Stimulated activated CD4-positive, alpha-beta T cell treated with anti-CD3 and anti-CD28 coated beads, Interleukin-15, amount 100 ng/mL, for 48 hours (primary cell): ENCODE data around the gene BOK.

Source experiments
- DNase-seq, 2 donors: peaks; one replicate each; pipeline ENCODE4 v3.0.0-alpha.2; 2020; ENCODE audit warnings: low read depth in 2 of 2

The BOK gene

DNA sequence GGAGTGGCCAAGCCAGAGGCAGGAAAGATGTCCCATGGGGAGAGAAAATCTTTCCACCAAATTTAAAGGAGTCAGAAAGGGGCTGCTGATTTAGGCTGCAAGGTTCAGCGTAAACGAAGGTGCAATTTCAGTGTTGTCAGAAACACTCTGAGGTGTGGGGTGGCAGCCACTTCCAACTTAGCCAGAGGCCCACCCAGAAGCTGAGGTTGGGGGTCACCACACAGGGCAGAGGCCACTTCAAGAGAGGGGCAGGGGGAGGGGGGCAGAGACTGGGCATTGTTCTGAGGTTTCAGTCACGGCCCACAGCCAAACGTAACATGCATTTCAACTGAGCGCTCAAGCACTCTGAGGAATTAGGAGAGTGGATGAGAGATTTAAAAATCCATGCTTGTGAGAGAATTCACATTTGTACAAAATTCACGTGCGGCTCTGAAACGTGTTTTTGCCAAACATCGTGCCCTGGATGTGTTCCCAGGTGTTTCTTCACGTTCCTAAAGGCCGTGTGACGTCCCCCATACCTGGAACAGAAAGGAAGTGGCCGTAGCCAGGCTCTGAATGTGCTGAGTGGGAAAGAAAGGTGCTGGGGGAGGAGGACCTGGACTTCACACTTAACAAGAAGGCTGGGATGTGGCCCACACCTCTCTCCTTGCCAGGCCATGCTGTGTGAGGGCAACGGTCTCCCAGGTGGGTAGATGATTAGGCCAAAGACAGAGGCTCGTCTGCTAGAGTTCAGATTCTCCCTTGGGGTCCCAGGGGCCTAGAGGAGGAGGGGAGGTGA is 19.5 kb upstream of the BOK start:
- no peak for DNase-seq

DNA sequence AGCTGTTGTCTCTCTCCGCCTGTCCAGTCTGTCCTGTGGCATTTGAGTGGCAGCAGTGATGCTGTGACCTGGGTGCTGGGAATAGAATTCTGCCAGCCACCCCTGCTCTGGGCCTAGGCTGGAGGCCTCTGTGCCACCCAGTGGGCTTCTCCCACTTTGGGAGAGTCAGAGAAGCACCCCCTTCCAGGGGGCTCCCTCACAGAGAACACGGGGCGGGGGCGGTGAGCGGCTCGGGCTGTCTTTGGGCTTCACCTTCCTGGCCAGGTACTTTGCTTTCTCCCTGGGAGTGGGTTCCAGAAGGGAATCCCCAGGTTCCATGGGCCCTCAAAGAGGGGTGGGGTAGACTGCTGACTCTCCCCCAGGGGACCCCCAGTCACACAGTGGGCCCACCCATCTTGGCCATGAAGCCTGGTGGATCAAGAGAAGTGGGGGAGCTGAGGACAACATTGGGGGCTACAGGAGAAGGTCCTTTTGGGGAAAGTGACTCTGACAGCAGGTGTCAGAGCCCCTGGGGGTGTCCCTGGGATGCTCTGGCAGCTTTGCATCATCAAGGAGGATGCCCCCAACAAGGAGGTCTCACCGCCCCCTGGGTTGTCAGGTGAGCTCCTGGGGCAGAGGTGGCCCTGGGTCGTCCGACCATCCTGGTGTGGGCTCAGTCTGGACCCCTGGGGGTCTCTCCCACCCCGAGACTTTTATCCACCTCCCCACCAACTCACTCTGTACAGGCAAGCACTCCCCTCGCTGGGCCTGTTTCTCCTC is 18.8 kb upstream of the BOK start:
- DNase-seq, result no peak

- DNase-seq, result no peak
Observed at GRCh38 chr2:241540401-241540770, 18.2 kb upstream of the BOK start.

DNA sequence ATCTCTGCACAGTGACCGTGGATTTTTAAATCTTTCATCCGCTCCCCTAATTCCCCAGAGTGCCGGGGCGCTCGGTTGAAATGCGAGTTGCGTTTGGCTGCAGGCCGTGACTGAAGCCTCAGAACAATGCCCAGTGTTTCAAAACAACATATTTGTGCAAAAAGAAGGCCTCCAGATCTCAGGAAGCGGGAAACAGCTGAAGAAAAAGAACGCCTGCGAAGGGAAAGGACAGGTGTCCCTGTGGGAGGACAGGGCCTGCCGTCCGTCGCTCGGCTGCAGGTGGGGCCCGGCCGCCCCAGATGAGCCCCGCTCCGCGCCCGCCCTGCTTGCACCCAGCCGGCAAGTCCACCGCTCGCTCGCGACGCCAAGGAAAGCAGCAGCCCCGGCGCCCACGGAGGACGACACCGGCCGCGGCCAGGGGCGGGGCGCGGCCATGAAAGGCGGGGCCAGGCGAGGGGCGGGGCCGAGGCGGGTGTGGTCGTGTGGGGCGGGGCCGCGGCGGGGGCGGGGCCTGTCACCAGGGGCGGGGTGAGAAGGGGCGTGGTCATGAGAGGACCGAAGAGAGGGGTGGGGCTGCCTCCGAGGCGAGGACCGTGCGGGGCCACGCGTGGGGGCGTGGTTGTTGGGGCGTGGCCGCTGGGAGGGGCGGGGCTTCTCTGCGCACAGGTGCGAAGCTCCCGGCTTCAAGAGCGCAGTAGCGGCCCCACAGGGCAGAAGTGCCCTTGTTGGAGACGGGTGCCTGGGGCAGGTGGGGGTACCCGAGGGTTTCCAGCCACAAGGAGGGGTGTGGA is 17.6 kb upstream of the BOK start:
- peak; percentile 59 to 73 for DNase-seq

DNA sequence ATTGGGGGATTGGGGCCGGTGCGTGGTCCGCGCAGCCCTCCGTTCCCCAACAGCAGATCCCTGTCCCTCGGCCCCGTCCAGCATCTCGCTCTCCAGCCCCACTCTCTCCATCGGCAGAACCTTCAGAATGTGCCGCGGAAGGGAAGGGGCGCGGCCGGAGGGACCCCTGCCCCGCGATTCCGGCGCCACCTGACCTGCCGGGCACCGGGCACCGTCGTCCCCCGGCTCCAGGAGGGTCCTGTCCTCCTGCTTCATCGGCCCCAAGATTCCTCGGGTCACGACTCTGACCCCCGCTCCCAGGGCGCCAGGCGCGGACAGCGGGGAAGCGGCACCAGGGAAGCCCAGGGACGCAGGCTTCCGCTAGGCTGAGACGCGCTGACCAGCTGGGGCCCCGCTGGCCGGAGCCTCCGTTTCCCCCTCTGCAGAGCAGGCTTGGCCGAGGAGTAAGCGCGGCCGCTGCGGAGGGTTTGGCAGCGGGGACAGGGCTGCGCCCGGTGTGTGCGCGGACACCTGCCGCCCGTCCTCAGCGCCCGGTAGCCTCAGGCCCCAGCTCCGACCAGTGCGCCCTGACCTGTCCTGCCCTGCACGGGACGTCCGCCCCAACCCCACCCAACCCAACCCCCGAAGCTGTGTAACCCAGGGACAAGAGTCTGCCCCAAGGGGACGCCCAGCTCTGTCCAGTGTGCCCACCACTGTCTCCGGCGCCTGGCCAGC is 16.8 kb upstream of the BOK start:
- no peak for DNase-seq

- no peak for DNase-seq
Observed at GRCh38 chr2:241542278-241542605, 16.3 kb upstream of the BOK start.

DNA sequence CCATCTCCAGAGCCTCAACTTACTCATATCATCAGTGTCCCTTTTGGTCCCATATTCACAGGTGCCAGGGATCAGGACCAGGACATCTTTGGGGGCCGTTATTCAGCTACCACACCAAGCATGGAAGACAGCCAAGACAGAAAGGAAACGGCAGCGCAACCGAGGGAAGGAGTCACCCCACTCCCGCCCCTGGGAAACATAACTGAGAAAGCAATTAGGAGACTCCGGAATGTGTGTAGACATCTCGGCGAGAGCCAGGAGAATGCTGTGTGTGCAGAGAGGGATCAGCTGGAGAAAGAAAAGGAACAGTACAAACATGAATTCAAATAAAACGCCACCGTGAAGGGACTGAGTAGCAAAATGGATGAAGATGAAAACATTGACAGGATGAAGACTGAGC is 13.4 kb upstream of the BOK start:
- no peak for DNase-seq

GRCh38 chr2:241545523-241546473 is 12.7 kb upstream of the BOK start:
- no peak for DNase-seq

DNA sequence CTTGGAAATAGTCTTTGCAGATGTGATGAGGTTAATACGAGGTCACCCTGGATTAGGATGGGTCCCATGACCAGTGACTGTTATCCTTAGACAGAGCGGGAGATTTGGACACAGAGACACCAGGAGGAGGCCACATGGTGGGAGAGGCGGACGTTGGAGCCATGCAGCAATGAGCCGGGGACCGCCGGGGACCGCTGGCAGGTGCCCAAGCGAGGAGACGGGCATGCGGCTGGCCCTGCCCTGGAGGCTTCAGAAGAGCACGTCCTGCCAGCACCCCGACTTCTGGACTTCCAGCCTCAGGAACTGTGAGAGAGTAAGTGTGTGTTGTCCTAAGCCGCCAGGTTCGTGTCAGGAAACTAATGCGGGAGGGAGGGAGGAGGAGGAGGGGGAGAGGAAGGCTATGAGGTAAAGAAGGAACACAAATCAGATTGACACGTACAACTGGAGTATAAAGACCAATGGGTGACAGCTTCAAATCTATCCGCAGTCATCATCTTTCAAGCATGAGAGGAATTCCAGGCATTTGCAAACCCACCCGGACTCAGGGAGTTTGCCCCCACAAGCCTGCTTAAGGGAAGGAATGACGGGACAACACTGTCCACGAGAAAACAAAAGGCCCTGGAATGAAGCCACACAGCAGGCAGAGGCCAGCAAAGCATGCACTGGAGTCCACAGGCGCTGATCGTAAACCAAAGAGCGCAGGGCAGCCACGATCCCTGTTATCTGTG is 11.6 kb upstream of the BOK start:
- DNase-seq, result no peak

- no peak for DNase-seq
Observed at GRCh38 chr2:241547781-241548450, 10.6 kb upstream of the BOK start.

DNA sequence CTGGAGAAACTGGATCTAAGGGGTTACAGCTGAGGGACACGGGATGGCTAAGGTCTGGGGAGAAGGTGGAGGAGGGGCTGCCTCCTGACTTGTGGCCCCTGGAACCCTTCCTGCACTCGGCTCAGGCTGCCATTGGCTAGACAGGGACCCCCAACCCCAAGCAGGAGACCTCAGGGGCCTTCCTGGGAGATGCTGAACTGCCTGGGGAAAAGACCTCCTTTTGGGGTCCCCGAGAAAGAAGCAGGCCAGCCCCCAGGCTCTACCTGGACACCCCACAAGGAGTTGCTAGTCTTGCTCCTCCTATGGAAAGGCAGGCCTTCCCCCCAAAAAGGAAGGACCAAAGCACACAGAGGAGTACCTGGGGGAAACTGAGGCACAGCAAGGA is 10.1 kb upstream of the BOK start:
- no peak for DNase-seq

DNA sequence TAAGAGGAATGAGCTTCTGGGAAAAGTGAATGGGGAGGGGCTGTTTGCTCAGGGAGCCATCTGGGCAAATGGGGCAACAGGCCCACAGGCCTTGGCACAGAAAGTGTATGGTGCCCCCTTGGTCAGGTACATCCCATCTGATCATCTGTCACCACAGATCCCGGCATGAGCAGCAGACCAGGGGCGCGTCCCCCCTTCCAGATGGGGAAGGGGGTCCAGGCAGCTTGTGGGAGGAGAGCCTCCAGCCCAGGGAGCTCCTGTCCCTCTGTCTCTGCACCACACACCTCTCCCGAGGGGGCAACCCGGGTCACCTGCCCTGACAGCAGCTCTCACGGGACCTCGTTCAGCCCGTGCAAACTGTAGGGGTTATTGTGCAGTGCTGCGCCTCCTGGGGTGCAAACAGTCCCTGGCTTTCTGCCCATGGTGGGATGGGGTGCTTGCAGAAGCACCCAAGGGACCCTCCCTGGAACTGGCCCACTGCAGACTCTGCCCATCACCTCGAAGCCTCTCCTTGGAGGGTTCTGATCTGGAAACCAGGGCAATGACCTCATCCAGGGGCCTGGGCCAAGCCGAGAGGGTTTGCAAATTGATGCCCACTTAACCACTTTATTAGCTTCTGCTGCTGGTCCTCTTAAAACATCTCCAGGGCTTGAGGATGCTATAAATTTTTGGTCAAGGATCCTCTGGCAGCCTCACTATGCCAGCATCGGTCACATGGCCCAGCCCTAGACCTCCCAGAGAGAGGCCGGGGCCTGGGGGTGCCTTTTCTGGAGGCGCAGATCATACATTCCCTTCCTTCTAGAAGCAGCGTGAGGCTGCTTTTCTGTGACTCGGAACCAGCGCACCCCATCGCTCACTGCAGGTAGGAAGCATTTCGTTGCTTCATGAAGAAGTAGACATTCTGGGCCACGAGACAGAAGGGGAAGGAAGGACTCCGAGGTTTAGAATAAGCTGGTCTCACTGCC is 7.6 kb upstream of the BOK start:
- no peak for DNase-seq

- DNase-seq, result no peak
Observed at GRCh38 chr2:241551599-241551997, 6.9 kb upstream of the BOK start.

DNA sequence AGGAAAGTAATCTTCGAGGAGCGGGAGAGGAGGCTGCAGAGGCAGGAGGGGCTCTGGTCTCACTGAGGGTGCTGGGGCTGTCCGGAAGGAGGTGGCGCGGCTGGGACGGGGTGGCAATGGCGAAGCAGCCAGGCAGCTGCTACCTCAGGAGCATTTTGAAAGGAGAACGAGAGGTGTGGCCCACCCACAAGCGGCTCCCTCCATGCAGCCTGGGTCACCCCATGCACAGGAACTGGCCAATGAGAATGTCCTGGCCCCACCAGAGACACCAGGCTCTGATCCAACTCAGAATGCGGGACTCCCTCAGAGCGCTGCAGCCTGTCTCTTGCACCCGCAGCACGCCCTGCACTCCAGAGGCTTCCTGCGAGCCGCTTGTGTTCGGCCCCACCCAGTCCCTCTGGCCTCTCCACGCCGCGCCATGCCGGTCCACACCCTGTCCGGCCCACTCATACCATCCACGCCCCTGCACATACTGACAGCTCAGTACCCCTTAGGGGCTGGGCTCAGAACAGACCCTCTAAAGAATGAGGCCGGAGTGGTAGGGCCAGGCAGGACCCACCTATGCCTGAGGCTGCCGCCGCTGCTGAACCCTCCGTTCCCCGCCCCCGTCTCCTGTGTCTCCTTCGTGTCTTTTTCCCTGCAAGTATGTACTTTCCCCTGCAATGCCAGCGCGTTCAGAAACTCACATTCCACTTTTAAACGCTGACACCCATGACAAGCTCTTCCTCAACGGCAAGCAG is 6.4 kb upstream of the BOK start:
- DNase-seq, result no peak

GRCh38 chr2:241553512-241553830 is 5.1 kb upstream of the BOK start:
- DNase-seq, result no peak

DNA sequence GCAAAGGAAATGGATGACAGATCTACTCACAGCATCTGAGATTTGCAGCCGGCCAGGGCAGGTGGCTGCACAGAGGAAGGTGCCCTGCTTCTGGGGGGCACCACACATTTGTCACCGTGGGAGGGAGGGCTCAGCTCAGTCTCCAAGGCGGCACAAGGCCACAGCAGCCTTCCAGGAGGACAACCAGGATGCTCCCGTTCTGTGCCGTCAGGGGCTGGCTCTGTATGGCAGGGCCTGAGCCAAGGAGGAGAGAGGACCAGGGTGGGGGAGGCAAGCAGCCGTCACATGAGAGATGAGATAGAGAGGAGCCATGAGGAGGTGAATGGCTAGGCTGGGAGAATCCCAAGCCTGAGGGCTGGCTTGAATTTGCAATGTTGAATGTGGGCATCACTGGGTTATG is 4.6 kb upstream of the BOK start:
- DNase-seq, result no peak

DNA sequence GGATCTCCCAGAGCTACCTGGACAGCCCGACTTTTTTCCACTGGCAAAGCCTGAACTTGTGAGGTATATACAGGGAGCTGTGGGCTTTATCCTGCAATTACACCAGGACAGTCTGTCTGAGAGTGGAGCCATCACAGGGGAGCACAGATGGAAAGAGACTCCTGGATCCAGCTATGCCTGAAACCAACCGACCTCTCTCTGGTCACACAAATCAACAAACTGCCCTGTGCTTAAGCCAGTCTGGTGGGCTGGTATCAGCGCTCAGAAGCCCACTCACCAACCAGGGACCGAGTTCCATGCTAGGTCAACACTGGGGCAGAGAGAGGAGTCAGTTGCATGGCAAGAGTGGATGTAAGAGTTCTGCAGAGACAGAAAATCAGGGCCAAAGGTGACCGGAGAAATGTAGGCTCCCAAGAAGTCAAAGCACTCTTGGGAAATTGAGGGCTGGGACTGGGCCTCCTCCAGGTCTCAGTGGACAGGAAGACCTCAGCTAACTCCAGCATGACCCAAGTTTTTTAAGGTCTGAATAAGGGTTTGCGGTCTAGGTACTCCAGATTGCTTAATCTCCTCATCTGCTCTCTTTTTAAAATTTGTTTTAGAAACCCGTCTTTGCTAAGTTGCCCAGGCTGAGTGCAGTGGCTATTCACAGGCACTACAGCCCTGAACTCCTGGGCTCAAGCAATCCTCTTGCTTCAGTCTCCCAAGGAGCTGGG is 3.8 kb upstream of the BOK start:
- no peak for DNase-seq
